Measurements from ENCODE around the gene EVA1C.

GRCh38 chr21:32529679-32530078 lies 117.2 kb downstream of the EVA1C start:
- TF ChIP-seq CTCF (IDR thresholded peaks at IDR 0.05) (no peak), EZH2 (IDR thresholded peaks at IDR 0.05) (no peak)

Data from neural progenitor cell (in vitro differentiated cells).